Body of pancreas (tissue), 4 donors: ENCODE results near the gene TUBG2. TPM values are rescaled to one million over a fixed set of nuclear protein-coding genes. Genes with fewer than 3 reads are reported as not detected.
"Not testable (repeated sequence)": the region's sequence is repeated elsewhere in the genome, so short reads cannot be mapped to it uniquely, and the experiment has no call there.

Experiments used
- ATAC-seq: fragments of 150-250 bp; one replicate; pipeline ENCODE4 v1.9.1; 2016
- DNase-seq, 4 donors: peaks; one replicate each; pipeline ENCODE4 v3.0.0-alpha.2; 2019
- H3K27ac ChIP-seq, 4 donors: fragments of 200-600 bp; sonication (generic); 1 replicate in 3 of 4; 2 replicates in 1 of 4; pipeline versions ENCODE4 v1.5.1 to v1.6.1; 2016 to 2019; ENCODE audit warnings: mild to moderate bottlenecking in 1 of 4, mixed read lengths in 1 of 4, moderate library complexity in 1 of 4
- H3K27me3 ChIP-seq, 2 donors: fragments of 200-600 bp; sonication (generic); one replicate each; pipeline ENCODE4 v1.6.0; 2016; ENCODE audit warnings: mild to moderate bottlenecking in 1 of 2
- H3K36me3 ChIP-seq, 2 donors: fragments of 200-600 bp; sonication (generic); replicated peaks in 1 of 2; 2 replicates each; pipeline ENCODE4 v1.5.1; 2016; ENCODE audit warnings: low read depth in 2 of 2; ENCODE audit not compliant: insufficient read depth in 1 of 2
- H3K4me1 ChIP-seq: fragments of 200-600 bp; sonication (generic); one replicate; pipeline ENCODE4 v1.6.0; 2016
- H3K4me3 ChIP-seq, 2 donors: fragments of 200-600 bp; sonication (generic); 1 replicate in 1 of 2; 2 replicates in 1 of 2; pipeline ENCODE4 v1.5.1; 2016 to 2019
- H3K9me3 ChIP-seq, 3 donors: fragments of 200-600 bp; sonication (generic); 1 replicate in 2 of 3; 2 replicates in 1 of 3; pipeline ENCODE4 v1.5.1; 2016
- POLR2A ChIP-seq, 3 donors: fragments of 450-650 bp; IDR thresholded peaks; one replicate each; pipeline ENCODE4 v1.6.1; 2016; ENCODE audit warnings: antibody characterized with exemption in 3 of 3, mild to moderate bottlenecking in 2 of 3
- WGBS, 2 donors: methylation state at CpG; one replicate each; pipeline ENCODE4 v1.1.5; 2017; 5-methylcytosine and 5-hydroxymethylcytosine counted together
- intact Hi-C: fragments of 100-400 bp; cut with DNase I; formaldehyde crosslinking; loops from one replicate; pipeline ENCODE4 v1.15.1; 2023
- total RNA-seq, 2 donors: library from RNA; depleted of rRNA; stranded (reverse); fragments of >200 nt; gene quantifications; one replicate each; pipeline ENCODE4 v1.1.0, GENCODE V29; 2016
- TF ChIP-seq, protein P1 (sequence below), 7 experiments: fragments of 450-650 bp in 4 of 7; fragments of 200-600 bp in 3 of 7; sonication (generic) in 3 of 7; IDR thresholded peaks; one replicate each; pipeline ENCODE4 v1.5.1; 2016 to 2019; ENCODE audit warnings: antibody characterized with exemption in 7 of 7

The TUBG2 gene
- total RNA-seq, 2 donors from 2014 or later = 64.1 to 80.4 TPM

DNA sequence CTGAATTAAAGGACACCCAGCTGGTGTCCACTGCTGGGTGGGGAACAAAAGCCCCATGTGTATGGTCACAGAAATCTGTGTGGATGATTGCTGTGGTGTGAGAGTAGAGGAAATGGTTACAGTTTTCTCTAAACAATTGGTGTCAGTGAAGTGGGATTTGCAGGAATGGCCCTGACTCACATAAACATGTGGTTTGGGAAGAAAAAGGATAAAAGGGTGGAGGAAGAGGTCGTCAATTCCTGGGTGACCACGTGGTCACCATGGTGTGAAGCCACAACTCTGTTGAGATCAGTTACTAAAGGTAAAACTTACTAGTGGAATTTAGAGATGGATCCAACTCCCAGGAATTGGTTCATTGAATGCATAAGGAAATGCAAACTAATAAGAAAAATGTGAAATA lies 3.6 kb upstream of the TUBG2 start:
- DNase-seq = no peak
- H3K27ac ChIP-seq = no peak overlapping the region
- no peak overlapping the region for H3K4me3 ChIP-seq
- H3K36me3 ChIP-seq = no peaks in the 10 kb centered on the region
- no peaks in the 10 kb centered on the region for H3K27me3 ChIP-seq
- TF ChIP-seq, protein P1, sequence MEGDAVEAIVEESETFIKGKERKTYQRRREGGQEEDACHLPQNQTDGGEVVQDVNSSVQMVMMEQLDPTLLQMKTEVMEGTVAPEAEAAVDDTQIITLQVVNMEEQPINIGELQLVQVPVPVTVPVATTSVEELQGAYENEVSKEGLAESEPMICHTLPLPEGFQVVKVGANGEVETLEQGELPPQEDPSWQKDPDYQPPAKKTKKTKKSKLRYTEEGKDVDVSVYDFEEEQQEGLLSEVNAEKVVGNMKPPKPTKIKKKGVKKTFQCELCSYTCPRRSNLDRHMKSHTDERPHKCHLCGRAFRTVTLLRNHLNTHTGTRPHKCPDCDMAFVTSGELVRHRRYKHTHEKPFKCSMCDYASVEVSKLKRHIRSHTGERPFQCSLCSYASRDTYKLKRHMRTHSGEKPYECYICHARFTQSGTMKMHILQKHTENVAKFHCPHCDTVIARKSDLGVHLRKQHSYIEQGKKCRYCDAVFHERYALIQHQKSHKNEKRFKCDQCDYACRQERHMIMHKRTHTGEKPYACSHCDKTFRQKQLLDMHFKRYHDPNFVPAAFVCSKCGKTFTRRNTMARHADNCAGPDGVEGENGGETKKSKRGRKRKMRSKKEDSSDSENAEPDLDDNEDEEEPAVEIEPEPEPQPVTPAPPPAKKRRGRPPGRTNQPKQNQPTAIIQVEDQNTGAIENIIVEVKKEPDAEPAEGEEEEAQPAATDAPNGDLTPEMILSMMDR (IDR thresholded peaks at IDR 0.05) = no peak
- no peak for TF ChIP-seq POLR2A (IDR thresholded peaks at IDR 0.05)
- intact Hi-C loops = no loop called here
- no peaks in the 10 kb centered on the region for H3K9me3 ChIP-seq
- peaks cover 42% of the 10 kb centered on the region for H3K4me1 ChIP-seq
- WGBS, 2 donors = 74 to 77% methylated on average over 2 of the region's 2 CpGs
- no peak for ATAC-seq

DNA sequence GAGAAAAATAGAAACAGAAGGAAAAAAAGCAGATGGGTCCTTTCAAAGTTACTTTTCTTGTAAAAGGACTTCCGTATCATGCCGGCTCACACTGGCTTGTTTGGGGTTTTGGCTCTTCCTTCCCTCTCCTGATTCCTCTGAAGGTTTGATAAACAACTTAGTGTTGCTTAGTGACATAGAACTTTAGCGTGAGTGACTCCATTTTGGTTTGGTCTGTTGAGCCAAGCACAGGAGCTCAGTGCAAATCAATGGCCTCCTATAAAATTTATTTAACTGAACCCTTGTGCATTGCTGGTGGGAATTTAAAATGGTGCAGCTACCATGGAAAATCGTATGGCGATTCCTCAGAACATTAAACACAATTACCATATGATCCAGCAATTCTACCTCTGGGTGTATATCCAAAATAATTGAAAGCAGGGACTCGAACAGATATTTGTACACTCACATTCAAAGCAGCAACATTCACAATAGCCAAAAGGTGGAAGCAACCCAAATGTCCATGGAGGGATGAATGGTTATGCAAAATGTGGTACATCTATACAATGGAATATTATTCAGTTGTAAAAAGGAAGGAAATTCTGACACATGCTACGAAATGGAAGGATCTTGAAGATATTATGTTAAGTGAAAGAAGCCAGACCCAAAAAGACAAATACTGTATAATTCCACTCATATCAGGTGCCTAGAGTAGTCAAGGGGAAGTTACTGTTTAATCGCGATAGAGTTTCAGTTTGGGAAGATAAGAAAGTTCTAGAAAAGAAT lies 1.1 kb upstream of the TUBG2 start:
- peaks cover 51% of the 10 kb centered on the region for H3K4me1 ChIP-seq
- ATAC-seq (no peak), DNase-seq (no peak)
- intact Hi-C loops = no loop called here
- H3K27me3 ChIP-seq = no peaks in the 10 kb centered on the region
- H3K9me3 ChIP-seq = no peaks in the 10 kb centered on the region
- no peak overlapping the region for H3K27ac ChIP-seq
- WGBS, 2 donors = 87 to 88% methylated on average over 9 of the region's 9 CpGs
- H3K36me3 ChIP-seq = no peaks in the 10 kb centered on the region
- no peak for TF ChIP-seq POLR2A (IDR thresholded peaks at IDR 0.05)
- TF ChIP-seq, protein P1 (IDR thresholded peaks at IDR 0.05) = no peak
- no peak overlapping the region for H3K4me3 ChIP-seq

DNA sequence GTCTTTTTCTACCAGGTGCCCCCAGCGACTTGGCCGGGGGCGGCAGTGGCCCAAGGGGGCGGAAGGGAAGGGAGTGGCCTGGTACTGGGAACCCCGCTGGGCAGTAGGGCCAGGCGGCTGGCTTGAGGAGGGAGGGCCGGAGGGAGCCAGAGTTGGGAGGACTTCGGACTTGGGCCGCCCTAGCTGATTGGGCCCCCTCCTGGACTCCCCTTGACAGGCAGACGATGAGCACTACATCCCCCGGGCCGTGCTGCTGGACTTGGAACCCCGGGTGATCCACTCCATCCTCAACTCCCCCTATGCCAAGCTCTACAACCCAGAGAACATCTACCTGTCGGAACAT lies 819 bp downstream of the TUBG2 start:
- ATAC-seq = peak; percentile 24
- WGBS, 2 donors = 40 to 83% methylated on average over 1 to 3 of the region's 14 CpGs
- H3K27me3 ChIP-seq, DNase-seq, H3K9me3 ChIP-seq, H3K36me3 ChIP-seq, intact Hi-C loops: not testable (repeated sequence)
- Histone ChIP-seq H3K4me3 (peak overlapping the region; percentile 30 to 31), H3K27ac (peak overlapping the region in 3 of 4 donors; percentile 37 to 79 (median 72)), H3K4me1 (peaks cover 38% of the 10 kb centered on the region)

DNA sequence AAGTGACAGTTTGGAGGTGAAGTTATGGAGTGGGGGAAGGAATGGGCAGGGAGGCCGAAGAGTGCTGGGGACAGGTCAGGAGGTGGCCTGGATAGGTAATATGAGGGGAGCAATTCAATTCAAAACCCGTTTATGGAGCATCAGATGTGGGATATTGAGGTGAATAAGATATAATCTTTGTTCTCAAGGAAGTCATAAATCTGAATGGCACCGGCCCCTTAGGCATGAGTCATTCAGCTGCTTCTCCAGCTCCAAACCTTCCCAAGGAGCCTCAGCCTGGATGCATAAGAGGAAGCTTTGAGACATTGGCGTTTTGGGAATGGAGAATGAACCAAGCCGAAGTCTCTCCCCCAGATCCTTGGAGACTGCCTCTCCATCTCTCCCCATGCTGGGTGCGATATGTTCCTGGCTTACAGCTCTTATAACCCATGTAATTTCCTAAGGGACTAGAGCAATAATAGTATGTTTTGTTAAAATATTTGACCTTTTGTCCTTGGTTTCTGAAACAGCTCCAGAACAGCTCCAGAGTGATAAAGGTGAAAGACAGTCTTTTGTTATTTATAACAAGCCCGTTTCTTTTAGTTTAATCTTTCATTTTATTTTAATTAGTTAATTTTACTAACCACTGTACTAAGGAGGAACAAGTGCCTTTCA lies 1.7 kb downstream of the TUBG2 start:
- no peak for ATAC-seq
- Histone ChIP-seq H3K27me3 (no peaks in the 10 kb centered on the region), H3K36me3 (no peaks in the 10 kb centered on the region), H3K4me1 (peaks cover 38% of the 10 kb centered on the region), H3K4me3 (no peak overlapping the region), H3K27ac (no peak overlapping the region), H3K9me3 (no peaks in the 10 kb centered on the region)
- TF ChIP-seq POLR2A (IDR thresholded peaks at IDR 0.05) = no peak
- TF ChIP-seq, protein P1 (IDR thresholded peaks at IDR 0.05) = no peak
- intact Hi-C loops = no loop called here
- WGBS, 2 donors = 70 to 71% methylated on average over 7 of the region's 7 CpGs
- peak in 2 of 4 donors; percentile 27 to 38 for DNase-seq

DNA sequence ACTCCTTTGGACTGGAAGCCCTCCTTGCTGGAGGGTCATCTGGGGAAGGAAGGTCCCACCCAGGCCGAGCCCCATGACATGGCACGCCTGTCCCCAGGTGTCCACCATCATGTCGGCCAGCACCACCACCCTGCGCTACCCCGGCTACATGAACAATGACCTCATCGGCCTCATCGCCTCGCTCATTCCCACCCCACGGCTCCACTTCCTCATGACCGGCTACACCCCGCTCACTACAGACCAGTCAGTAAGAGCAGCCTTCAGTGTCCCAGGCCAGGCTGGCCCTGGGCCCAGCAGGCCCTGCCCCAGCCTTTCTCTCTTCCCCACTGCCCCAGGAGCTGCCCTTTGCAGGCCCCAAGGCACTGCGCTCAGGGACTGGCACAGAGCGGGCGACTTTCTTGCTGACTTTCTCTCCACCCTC lies 6.5 kb downstream of the TUBG2 start:
- WGBS, 2 donors = 88 to 89% methylated on average over 14 of the region's 14 CpGs
- intact Hi-C loops = no loop called here
- peaks cover 0 to 10% of the 10 kb centered on the region in 2 donors for H3K36me3 ChIP-seq

DNA sequence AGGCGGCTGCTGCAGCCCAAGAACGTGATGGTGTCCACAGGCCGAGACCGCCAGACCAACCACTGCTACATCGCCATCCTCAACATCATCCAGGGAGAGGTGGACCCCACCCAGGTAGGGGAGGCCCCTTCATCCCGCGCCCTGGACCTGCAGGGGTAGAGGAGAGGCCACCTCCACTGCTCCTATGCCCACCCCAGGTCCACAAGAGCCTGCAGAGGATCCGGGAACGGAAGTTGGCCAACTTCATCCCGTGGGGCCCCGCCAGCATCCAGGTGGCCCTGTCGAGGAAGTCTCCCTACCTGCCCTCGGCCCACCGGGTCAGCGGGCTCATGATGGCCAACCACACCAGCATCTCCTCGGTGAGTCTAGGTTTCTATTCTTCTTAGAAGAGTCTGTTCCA lies 7.0 kb downstream of the TUBG2 start:
- ATAC-seq, H3K9me3 ChIP-seq, H3K27me3 ChIP-seq, intact Hi-C loops, H3K4me3 ChIP-seq, DNase-seq: not testable (repeated sequence)
- H3K4me1 ChIP-seq = peaks cover 64% of the 10 kb centered on the region
- H3K36me3 ChIP-seq = peaks cover 0 to 11% of the 10 kb centered on the region in 2 donors
- peak overlapping the region in 1 of 4 donors; percentile 38 for H3K27ac ChIP-seq
- WGBS, 2 donors = 92 to 96% methylated on average over 4 to 16 of the region's 16 CpGs

More for the DNA sequence above, 6.5 kb downstream of the TUBG2 start:
- TF ChIP-seq, protein P1 (IDR thresholded peaks at IDR 0.05) = no peak
- no peak for TF ChIP-seq POLR2A (IDR thresholded peaks at IDR 0.05)
- ATAC-seq (no peak), DNase-seq (no peak)
- H3K27ac ChIP-seq = peak overlapping the region in 1 of 4 donors; percentile 38
- peaks cover 64% of the 10 kb centered on the region for H3K4me1 ChIP-seq
- H3K9me3 ChIP-seq = no peaks in the 10 kb centered on the region
- no peak overlapping the region for H3K4me3 ChIP-seq
- no peaks in the 10 kb centered on the region for H3K27me3 ChIP-seq
